Inferior parietal cortex (tissue), 1 donor: Measurements from ENCODE around the gene MSI2.

Experiments used
- DNase-seq: peaks from one replicate; pipeline ENCODE4 v3.0.0-alpha.2; 2016; ENCODE audit errors: extremely low spot score

Gene MSI2

DNA sequence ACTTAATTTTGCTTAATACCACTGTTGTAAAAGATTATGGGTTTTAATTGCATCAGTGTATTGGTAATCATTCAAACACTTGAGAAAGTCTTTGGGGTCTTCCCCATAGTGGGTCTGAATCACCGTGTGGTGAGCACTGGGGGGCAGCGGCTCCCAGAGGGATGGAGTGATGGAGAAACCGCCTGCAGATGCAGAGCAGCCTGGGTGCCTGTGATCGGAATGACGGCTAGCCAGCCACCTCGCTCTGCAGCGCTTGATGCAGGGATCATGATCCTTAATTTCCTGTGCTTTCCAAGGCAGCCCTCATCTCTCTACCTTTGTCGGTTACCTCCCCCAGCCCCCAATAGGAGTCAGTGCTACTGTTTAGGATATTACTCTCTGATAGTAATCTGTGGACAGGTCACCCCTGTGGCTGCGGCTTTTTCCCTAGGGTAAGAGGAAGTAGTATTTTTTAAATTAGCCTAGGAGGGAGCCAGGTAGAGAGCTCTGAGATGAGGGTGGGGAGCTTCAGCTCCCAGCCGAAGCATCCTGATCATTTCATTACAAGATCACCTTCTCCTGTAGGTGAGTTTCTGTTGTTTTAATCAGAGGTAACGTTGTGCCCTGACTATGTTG, 135.6 kb downstream of the MSI2 start:
- no peak for DNase-seq

DNA sequence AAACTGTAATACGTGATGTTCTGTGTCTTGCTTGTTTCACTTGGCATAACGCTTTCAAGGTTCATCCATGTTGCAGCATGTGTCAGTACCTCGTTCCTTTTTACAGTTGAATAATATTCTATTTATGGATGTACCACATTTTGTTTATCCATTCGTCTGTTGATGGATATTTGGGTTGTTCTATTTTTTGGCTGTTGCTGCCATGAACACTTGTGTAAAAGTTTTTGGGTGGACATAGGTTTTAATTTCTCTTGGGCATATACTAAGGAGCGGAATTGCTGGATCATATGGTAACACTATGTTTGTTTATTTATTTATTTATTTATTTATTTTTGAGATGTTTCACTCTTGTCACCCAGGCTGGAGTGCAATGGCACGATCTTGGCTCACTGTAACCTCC, 137.0 kb downstream of the MSI2 start:
- no peak for DNase-seq

DNA sequence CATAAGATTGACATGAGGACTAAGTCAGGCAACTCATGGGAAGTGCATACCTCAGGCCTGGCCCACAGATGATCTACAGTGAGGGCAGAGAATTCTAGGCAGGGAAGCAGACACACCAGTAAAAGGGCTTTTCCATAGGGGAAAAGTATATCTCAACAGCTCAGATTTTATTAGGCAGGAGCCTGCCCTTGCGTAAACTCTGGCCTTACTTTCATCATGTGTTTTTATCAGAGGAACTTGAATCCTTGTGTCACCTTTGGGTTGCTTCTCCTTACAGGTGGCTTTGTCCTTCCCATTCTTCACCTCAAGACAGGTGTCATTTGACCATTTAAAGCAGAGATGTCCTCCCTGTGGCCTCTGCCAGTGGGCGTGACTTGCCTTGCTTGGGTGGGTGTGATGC, 138.1 kb downstream of the MSI2 start:
- no peak for DNase-seq

DNA sequence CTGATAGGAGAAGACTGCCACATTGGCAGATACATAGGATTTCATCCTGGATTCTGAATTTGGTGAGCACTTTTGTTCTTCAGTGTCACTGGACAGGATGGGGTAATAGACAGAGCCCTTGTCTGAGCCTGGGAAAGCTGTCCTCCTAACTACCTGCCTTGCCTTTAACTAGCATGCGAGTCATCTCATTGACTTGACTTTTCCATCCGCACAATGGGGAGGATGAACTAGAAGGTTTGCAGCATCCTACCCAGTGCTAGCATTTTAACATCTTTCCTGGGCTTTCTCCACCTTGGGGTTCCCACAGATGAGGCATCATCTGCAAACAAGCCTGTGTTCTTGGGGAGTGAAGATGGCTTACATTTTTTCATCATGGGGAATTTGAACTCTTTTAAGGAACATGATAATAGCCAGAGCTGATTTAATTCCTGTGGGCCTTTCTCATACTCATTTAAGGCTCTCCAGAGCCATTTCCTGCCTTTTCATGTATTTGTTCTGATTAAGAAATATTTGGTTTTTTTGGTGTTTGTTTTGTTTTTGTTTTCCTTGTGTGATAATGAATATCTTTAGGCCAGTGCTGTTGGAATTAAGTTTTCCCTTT, 139.5 kb downstream of the MSI2 start:
- DNase-seq = no peak

DNA sequence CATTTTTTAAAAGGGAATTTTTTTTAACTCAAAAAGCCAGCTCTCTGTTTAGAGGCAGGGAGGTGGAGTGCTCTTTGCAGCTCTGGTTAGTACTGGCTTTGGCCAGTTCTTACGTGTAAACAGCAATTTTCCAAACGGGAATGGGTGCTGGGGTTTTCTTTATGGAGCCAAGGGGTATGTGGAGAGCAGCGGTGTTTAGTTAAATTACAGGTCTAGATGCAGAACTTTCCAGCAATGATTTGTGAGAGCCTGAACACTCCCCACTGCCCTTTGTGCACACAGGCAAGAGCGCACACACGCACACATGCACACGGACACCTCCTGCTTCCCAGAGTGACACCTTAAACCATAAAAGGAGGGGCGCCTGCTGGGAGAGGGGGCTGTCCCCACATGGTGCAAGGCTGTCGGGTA, 140.2 kb downstream of the MSI2 start:
- DNase-seq = no peak

DNA sequence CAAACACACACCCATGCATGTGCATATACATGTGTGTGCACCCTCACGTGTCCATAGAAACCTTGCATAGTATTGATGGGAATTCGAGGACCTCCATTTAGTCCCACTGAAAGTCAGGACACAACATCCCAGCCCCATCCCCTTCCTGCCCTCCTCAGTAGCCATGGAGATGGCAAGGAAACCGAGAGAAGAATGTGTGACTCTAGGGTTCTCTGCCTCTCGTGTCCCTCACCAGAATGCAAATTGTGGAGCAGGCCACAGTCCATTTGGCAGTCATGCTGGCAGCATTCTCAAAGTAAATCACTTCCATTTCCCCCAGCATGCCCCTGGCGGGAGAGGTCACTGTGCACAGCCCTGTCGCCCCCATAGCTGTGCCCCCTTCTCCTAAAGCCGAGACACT, 141.1 kb downstream of the MSI2 start:
- DNase-seq = no peak

GRCh38 chr17:57399690-57400089, 143.4 kb downstream of the MSI2 start:
- DNase-seq = no peak

- DNase-seq = no peak
Measured at GRCh38 chr17:57400648-57401047, 144.3 kb downstream of the MSI2 start.

DNA sequence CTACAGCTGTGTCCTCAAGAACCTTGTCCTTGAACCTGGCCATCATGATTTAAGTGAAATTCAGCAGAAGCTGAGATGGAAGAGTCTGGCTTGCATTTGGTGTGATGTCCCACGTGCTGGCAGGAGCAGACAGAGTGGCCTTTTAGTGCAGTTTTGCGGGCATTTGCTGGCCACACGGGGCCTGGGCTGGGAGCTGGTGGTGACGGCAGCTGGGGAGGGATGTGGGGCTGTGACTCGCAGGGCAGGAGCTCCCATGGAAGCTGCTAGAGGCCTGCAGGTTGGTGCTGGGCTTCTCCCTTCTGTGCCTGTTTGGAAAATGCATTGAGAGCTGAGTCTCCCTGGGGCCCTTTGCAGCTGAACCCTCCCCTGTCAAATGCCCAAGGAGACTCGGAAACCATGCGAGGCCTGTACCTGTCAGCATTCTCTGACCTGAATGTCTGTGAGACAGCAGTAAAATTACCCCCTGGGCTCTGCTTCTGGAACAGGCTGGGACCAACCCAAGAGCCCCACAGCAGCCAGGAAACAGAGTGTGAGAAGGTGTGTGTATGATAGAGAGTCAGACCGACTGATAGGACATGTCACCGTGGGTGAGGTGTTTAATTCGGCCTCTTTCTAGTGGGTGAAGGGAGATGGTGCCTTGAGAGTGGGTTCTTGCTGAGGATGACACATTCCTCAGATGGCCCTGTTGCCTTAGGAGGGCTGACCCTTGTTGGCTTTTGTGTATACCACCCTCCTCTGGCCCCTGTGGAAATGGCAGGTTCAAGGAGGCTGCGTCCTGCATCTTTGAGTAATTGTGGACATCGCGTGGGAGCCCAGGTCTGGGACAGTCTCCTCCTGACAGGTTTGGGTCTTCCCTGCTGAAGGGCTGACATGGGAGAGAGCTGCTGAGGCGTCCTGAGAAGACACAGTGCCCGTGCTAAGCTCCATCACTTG, 145.5 kb downstream of the MSI2 start:
- no peak for DNase-seq

- no peak for DNase-seq
Measured at GRCh38 chr17:57402681-57403180, 146.4 kb downstream of the MSI2 start.

DNA sequence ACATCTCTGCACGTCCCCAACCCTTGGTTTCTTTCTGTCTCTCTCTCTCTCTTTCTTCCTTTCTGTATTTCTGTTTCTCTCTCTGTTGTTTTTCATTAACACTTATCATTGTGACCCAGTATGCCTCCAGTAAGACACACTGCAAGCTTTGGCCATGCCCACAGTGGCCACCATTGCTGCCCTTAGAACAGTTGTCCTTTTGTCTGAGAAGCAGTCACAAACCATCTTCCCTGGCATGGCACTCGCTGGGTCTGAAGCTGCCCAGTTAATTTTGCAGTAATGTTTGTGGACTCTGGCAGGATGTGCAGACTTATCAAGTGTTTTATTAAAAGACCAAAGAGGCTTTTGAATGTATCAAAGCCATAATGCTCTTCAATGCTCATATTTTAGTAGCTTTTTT, 146.9 kb downstream of the MSI2 start:
- peak; percentile 62 for DNase-seq

- no peak for DNase-seq
Measured at GRCh38 chr17:57404073-57404472, 147.8 kb downstream of the MSI2 start.

- no peak for DNase-seq
Measured at GRCh38 chr17:57404795-57405490, 148.6 kb downstream of the MSI2 start.

- no peak for DNase-seq
Measured at GRCh38 chr17:57405491-57406072, 149.3 kb downstream of the MSI2 start.

DNA sequence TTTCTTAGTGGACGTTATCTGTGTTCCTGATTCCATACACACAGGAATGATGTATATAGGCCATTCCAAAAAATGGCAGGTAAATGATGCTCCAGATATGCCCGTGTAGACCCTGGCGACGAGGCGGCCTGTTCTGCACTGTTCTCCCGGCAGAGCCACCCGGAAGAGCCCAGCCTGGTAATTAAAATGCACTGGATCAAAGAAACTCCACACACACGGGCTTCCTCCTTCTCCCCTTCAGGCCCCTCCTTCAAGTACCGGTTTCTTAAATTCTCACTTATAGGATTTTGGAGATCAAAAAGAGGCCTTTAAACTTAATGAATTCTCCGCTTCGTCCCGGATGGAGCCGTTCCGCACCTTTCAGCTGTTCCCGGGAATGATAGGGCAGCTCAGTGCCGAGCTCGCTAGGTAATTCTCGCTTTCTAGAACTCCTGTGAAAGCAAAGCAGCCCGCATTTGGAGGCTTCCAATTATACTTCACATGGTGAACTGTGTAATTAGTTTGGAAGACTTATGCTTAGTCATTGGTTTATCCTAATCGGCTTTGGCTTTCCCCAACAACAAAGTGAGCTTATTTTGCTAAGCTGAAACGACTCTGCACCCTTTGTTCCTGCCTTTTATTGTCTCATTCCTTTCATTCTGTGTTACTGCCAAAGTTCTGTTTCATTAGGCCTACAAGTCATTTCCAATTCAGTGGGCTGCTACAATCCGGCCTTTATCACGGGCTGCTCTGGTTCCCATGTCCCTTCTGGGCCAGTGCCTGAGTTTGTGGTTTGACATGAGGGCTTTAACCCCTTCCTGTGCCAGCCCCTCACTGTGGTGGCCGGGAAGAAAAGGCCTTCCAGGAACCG, 150.0 kb downstream of the MSI2 start:
- peak; percentile 64 for DNase-seq

- no peak for DNase-seq
Measured at GRCh38 chr17:57406981-57407286, 150.6 kb downstream of the MSI2 start.

DNA sequence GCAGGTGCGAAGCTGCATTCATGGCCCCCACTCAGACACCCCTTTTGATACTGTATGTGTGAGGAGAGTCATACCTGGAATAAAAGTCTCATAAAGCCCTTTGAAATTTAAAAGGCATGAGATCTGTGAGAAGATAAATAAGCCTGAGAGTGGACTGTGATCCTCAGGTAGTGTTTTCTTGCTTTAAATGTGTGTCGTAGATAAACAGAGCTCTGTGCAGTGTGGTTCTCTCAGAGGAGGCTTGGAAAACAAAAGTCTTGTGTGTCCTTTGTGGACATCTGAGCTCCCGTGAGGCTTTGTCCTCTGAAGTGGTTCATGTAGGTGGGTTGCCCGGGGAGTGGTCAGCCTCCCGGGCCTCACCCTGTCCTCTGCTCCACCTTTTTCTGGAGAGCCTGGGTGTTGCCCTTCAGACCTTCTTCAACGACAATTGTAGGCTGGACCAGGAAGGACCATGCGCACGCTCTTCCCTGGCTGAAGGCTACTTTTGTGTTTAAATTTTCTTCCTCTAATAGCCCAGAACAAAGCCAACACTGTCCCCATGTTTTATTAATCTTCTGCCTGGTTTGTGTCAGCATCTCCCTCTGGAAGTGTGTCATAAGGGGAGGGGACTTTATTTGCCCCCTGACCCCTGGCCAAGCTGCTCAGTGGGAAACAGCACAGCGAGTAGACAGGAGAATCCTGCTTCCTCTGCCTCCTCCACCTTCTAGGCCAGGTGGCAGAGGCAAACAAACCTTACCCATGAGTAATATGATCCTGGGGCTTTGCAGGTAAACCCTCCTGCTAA, 151.2 kb downstream of the MSI2 start:
- DNase-seq = no peak

- DNase-seq = no peak
Measured at GRCh38 chr17:57408071-57408811, 151.9 kb downstream of the MSI2 start.

DNA sequence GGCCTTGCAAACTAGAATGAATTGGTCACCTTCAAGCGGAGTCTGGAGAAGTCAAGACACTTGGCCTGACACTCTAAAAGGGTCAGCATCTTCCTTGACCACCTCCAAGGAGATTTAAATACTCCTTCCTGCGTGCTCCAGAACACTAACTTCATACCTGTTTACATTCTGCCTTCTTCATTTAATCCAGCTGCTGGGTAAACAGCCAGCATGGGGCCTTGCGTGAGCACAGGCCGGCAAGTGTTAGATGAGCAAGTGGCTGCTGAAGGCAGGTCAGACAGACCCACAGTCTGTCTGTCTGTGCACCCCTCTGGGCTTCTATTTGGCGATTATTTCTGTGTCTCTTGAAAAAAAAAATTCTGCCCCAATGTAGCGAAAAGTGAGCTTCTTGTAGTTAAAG, 153.8 kb downstream of the MSI2 start:
- no peak for DNase-seq
